Upper lobe of left lung (tissue), 4 donors: ENCODE results near the gene ZBTB16.

Experiments
- EP300 ChIP-seq, 4 donors: sonication (generic); formaldehyde crosslinking; IDR thresholded peaks; one replicate each; pipeline ENCODE4 v1.5.1; 2017; ENCODE audit warnings: antibody characterized with exemption in 4 of 4, control low read depth in 2 of 4
- POLR2A ChIP-seq, 4 donors: fragments of 450-650 bp; IDR thresholded peaks; one replicate each; pipeline ENCODE4 v1.5.1; 2016 to 2017; ENCODE audit warnings: antibody characterized with exemption in 4 of 4, mild to moderate bottlenecking in 2 of 4
- POLR2AphosphoS5 ChIP-seq, 2 donors: sonication (generic); formaldehyde crosslinking; IDR thresholded peaks; one replicate each; pipeline ENCODE4 v1.5.1; 2017; ENCODE audit warnings: antibody characterized with exemption in 2 of 2
- TF ChIP-seq, protein P1 (sequence below), 6 experiments: fragments of 450-650 bp in 4 of 6; fragments of 200-600 bp in 2 of 6; sonication (generic) in 2 of 6; IDR thresholded peaks; one replicate each; pipeline ENCODE4 v1.5.1; 2016 to 2019; ENCODE audit warnings: antibody characterized with exemption in 6 of 6

DNA sequence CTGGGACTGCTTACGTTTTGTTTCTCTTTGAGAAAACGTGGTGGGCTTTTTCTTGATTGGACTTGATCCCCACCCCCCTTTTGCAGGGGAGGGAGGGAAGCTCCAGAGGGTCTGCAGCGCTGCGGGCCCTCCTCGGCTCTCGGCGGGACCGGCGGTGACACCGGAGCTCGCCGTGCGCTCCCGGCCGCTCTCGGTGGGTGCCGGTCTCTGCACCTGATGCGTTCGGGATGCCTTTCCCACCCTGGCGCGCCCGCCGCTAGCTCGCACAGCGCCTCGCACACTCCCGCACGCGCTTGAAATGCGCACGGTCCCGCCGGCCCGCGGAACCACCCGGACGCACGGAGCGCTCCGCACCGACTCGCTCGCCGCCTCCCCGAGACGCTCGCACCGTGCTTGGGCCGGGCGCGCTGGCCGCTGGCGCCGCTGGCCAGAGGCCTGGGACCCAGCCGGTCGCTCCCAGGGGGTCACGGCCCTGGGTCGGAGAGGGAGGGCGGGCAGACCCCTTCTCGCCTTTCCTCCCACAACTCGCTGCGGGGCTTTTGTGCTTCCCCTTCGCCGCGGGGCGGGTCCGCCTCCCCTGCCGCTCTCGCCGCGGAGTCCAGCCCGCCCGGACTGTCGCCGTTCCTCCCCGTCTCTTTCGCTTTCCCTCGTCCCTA is 1.0 kb downstream of the ZBTB16 start:
- TF ChIP-seq, protein P1, sequence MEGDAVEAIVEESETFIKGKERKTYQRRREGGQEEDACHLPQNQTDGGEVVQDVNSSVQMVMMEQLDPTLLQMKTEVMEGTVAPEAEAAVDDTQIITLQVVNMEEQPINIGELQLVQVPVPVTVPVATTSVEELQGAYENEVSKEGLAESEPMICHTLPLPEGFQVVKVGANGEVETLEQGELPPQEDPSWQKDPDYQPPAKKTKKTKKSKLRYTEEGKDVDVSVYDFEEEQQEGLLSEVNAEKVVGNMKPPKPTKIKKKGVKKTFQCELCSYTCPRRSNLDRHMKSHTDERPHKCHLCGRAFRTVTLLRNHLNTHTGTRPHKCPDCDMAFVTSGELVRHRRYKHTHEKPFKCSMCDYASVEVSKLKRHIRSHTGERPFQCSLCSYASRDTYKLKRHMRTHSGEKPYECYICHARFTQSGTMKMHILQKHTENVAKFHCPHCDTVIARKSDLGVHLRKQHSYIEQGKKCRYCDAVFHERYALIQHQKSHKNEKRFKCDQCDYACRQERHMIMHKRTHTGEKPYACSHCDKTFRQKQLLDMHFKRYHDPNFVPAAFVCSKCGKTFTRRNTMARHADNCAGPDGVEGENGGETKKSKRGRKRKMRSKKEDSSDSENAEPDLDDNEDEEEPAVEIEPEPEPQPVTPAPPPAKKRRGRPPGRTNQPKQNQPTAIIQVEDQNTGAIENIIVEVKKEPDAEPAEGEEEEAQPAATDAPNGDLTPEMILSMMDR (IDR thresholded peaks at IDR 0.05) = peak in 1 of 6 experiments; percentile 9
- TF ChIP-seq POLR2A (IDR thresholded peaks at IDR 0.05) = peak in 2 of 4 donors; percentile 29 to 61
- TF ChIP-seq EP300 (IDR thresholded peaks at IDR 0.05) = peak in 1 of 4 donors; percentile 0
- TF ChIP-seq POLR2AphosphoS5 (IDR thresholded peaks at IDR 0.05) = peak in 1 of 2 donors; percentile 19
